ENCODE data around the gene SLC6A9.

Gene SLC6A9

DNA sequence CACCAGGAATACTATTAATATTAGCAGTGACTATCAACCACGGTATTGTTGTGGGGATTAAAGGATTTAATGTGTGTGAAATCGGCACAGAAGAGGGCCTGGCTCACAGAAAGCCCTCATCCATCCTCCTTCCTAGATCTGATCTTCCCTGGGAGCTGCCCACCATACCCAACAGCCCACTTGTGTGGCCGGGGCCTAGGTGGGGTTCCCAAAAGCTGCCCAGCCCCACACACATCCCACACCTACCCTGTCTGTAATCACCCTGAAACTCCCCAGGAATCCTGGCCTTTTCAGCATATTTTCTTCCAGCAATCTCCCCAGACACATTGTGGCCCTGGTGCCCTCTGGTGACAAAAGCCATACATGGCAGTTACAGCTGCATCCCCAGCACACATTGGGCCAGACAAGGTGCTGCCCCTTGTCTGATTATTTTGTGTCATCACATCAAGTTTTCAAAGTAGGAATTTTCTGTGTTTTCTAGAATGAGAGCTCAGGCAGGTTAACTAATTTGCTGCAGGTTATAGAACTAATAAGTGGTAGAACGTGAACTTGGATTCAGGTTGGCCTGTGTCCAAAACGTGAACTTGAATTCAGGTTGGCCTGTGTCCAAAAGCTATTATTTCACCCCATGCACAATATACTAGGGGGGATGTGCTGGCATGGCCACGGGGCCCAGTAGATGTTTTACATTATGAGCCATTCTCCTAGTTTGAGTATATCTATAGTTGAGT, 5.3 kb upstream of the SLC6A9 start:
- peak; percentile 64 for DNase-seq (ENCODE audit: low read depth, low spot score)
- TF ChIP-seq, protein P1, sequence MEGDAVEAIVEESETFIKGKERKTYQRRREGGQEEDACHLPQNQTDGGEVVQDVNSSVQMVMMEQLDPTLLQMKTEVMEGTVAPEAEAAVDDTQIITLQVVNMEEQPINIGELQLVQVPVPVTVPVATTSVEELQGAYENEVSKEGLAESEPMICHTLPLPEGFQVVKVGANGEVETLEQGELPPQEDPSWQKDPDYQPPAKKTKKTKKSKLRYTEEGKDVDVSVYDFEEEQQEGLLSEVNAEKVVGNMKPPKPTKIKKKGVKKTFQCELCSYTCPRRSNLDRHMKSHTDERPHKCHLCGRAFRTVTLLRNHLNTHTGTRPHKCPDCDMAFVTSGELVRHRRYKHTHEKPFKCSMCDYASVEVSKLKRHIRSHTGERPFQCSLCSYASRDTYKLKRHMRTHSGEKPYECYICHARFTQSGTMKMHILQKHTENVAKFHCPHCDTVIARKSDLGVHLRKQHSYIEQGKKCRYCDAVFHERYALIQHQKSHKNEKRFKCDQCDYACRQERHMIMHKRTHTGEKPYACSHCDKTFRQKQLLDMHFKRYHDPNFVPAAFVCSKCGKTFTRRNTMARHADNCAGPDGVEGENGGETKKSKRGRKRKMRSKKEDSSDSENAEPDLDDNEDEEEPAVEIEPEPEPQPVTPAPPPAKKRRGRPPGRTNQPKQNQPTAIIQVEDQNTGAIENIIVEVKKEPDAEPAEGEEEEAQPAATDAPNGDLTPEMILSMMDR (IDR thresholded peaks at IDR 0.05; ENCODE audit: low read depth, low read length): peak; percentile 86
- in situ Hi-C loops (cut with HindIII; ENCODE audit: low sequenced_read_pairs): no loop called here
- no peak overlapping the region for H3K4me3 ChIP-seq (ENCODE audit: low read depth, low read length)

DNA sequence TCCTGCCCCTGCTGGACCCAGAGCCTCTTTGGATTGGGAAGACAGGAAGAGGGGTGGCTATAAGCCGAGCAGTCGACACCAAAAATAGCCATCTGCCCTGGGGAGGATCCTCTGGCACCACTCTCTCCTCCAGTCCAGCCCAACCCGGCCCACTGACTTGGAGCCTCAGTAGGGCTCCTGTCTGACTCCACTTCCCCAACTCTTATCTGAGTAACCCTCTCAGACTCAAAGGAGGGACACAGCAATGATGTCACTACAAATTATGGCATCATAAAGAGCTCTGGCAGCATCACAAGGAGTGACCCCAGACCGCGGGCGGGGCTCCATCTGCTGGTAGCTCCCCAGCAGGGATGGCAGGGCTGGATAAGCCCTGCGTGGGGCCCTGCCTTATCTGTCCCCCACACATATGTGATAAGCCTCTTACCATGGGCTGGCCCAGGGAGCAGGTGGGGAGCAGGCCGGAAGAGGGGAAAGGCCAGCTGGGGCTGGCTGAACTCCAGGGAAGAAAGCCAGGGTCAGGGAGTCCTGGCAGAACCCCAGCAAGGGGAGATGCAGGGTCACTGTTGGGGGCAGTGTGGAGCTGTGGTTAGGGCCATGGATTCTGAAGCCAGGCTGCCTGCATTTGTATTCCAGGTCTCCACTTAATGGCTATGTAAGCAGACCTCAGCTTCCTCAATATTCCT, 4.6 kb upstream of the SLC6A9 start:
- TF ChIP-seq, protein P1 (IDR thresholded peaks at IDR 0.05; ENCODE audit: low read depth, low read length): peak; percentile 4
- in situ Hi-C loops (cut with HindIII; ENCODE audit: low sequenced_read_pairs): no loop called here
- H3K4me3 ChIP-seq (ENCODE audit: low read depth, low read length): no peak overlapping the region
- no peak for DNase-seq (ENCODE audit: low read depth, low spot score)

DNA sequence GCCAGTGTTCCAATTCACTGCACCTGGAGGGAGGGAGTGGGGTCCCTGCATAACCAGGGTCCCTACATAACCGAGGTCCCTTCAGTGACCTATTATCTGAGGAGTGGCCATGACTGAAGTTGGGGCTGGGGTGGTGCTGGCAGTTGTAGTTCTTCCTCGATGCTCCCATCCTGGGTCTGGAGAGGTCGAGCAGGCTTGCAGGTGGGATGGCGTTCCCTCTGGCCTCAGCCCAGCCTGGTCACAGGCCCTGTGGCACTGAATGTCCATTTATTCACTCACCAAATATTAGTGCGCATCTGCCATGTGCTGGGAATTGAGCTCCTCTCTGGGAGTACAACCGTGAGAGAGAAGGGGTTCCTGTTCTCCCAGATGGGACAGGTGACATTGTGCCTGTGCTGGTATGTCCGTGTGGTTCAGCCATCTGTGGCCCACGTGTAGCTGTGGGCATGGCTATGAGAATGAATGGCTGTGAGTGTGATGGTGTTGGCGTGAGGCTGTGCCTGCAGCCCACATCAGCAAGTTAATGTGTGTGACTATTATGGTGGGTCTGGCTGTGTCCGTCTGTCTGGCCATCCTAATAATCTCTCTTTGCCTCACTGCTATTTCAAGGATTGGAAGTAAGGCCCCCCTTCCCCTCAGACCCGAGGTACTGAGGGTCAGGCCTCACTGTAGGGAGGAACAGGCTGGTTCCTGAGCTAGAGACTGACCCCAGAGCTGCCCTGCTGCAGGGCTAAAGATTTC, 3.9 kb upstream of the SLC6A9 start:
- TF ChIP-seq, protein P1 (IDR thresholded peaks at IDR 0.05; ENCODE audit: low read depth, low read length): no peak
- DNase-seq (ENCODE audit: low read depth, low spot score): no peak
- H3K4me3 ChIP-seq (ENCODE audit: low read depth, low read length): no peak overlapping the region
- in situ Hi-C loops (cut with HindIII; ENCODE audit: low sequenced_read_pairs): no loop called here

DNA sequence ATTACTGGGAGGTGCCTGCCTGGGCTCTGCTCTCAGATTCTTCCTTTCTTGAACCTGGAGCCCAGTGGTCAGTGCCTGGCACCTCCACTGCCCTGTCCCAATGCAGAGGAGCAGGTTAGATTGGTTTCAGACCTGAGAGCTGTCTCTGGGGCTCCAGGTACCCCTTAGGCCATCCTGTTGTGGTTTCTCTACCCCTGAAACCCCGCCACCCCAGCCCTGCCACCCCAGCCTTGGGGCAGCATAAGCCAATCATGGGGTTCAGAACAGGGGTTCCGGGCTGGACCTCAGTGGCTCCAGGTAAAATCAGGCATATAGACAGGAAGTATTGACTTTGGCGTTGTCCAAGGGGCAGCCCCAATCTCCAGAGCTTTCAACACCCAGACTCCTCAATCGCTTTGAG, 3.2 kb upstream of the SLC6A9 start:
- in situ Hi-C loops (cut with HindIII; ENCODE audit: low sequenced_read_pairs): no loop called here
- TF ChIP-seq, protein P1 (IDR thresholded peaks at IDR 0.05; ENCODE audit: low read depth, low read length): no peak
- H3K4me3 ChIP-seq (ENCODE audit: low read depth, low read length): no peak overlapping the region
- DNase-seq (ENCODE audit: low read depth, low spot score): no peak

DNA sequence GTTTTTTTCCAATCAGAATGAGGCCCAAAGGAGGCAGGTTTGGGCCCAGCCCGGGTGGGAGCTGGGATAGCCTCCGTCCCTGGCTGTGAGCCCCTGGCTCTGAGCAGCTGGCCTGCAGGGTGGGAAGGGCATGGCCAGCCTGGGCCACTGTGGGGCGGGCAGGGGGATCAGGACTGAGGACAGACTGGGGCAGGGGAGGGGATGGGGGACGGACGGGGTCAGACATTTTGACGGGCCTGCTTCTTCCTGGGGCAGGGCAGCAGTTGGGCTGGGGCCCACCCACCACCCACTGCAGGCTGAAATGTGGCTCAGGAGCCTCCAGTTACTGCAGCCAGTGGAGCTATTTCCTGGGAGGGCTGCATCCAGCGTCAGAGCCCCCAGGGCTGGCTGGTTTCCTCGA, 2.5 kb upstream of the SLC6A9 start:
- TF ChIP-seq, protein P1 (IDR thresholded peaks at IDR 0.05; ENCODE audit: low read depth, low read length): no peak
- DNase-seq (ENCODE audit: low read depth, low spot score): no peak
- no peak overlapping the region for H3K4me3 ChIP-seq (ENCODE audit: low read depth, low read length)
- in situ Hi-C loops (cut with HindIII; ENCODE audit: low sequenced_read_pairs): no loop called here

DNA sequence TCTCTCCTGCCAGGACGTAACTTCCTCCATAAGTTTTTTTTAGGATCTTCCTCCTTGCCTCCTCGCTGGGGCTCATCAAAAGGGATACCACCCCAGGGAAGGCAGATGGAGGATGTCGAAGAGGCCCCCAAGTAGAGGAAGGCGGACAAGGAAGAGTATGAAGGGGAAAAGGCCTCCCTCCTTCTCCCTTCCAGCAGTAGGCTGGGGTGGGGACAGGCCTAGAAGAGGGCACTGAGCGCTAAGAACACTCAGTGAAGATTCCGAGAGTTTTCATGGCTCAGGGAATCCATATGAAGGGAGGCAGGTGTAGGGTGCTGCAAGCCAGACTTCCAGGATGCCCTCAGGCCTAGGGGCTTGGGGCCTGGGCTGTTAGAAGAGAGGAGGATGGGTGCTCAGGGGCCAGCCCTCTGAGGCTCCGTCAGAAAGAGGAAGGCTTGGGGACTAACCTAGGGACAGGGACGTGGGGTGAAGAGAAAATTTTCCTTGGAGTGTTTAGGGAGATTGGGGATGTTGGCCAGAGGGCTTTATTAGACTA, 1.8 kb upstream of the SLC6A9 start:
- no peak for DNase-seq (ENCODE audit: low read depth, low spot score)
- in situ Hi-C loops (cut with HindIII; ENCODE audit: low sequenced_read_pairs): no loop called here
- TF ChIP-seq, protein P1 (IDR thresholded peaks at IDR 0.05; ENCODE audit: low read depth, low read length): no peak
- no peak overlapping the region for H3K4me3 ChIP-seq (ENCODE audit: low read depth, low read length)

Measured in astrocyte of the spinal cord (primary cell).